Colon (tissue), 2 donors: ENCODE data around the gene ENTHD1.
"Not testable (repeated sequence)": the region's sequence is repeated elsewhere in the genome, so short reads cannot be mapped to it uniquely, and the experiment has no call there.

Experiments
- FAIRE-seq: peaks from 2 replicates; lab custom pipeline; 2012; peaks lifted over from hg19 to GRCh38; lab: Jason Lieb, UNC
- donor health status: control.
- donor health status: control.

The ENTHD1 gene

DNA sequence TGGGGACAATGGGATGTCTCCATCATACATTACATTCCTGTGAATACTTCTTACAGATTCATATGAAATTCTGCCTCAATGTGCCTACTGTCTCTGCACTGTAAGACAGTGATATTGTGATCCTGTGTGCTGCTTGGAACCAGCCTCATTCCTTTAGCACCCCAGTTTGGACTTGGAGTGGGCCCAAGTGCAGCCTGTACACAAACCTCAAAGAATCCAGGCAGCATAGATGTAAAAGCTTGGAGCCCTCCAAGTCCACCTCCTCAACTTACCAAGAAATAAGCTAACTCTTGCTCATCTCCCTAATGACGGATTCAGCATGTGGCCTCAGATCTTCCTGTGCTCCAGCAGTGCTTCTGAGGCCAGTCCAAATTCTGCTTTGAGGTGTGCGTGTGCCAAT lies 31.7 kb upstream of the ENTHD1 start:
- FAIRE-seq = no peak

DNA sequence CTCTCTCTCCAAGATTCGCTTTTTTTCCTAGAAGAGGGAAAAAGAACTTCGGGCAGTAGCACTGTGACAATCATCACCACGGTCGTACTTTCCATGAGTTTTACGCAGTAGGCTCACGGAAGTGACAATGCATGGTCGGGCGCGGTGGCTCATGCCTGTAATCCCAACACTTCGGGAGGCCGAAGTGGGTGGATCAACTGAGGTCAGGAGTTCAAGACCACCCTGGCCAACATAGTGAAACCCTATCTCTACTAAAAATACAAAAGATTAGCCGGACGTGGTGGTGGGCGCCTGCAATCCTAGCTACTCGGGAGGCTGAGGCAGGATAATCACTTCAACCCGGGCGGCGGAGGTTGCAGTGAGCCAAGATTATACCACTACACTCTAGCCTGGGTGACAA lies 30.7 kb upstream of the ENTHD1 start:
- FAIRE-seq = no peak

DNA sequence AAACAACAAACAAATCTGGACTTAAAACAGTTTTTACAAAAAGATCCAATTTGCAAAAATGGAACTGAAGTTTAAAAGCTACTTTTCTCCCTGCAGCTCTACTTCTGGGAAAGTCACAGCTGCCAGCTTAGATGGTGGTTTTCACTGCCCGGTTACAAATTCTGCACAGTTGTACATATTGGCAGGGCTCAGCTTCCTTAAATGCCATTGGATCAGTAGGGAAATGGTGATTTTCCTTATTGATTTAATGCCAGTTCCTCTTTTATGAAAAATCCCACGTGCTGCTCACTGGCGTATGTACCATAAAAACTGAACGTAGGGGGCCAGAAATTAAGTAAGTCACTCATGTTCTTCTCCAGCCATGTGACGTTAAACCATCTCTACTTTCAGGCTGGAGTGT lies 30.1 kb upstream of the ENTHD1 start:
- no peak for FAIRE-seq

- no peak for FAIRE-seq
Observed at GRCh38 chr22:39920134-39920743, 26.7 kb upstream of the ENTHD1 start.

DNA sequence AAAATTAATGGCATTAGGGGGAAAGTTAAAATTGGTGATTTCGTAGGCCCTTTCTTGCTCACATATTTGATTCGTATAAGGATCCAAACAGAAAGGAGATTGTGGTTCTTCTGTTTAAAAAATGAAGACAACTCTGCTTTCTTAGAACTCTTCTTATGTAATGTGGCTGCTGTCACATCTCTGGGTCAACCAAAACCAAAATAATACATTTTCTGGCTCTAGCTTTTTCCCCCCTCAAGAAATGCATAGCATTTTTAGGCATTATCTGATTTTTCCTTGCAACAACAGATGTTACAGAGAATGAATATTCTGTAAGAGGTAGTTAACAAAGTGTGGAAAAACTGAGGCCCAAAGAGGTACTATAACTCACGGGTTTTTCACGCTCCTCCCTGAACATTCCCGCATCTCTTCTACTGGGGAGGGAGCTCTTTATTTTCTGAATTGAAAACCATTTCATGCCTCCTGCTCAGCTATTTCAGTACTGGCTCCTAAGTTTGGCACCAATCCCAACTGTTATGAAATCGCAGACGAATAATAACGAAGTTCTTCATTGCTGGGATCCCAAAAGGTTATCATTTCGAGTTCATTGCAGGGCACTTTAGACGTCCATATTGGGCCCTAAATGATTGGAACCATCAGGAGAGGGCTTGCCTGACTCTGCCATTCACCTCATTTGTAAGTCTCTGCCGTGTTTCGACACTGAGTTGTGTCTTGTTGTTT lies 24.4 kb upstream of the ENTHD1 start:
- no peak for FAIRE-seq

- no peak for FAIRE-seq
Observed at GRCh38 chr22:39917197-39917643, 23.7 kb upstream of the ENTHD1 start.

- no peak for FAIRE-seq
Observed at GRCh38 chr22:39916496-39916895, 22.9 kb upstream of the ENTHD1 start.

- no peak for FAIRE-seq
Observed at GRCh38 chr22:39915295-39915726, 21.8 kb upstream of the ENTHD1 start.

GRCh38 chr22:39914584-39914983 lies 21.0 kb upstream of the ENTHD1 start:
- no peak for FAIRE-seq

- no peak for FAIRE-seq
Observed at GRCh38 chr22:39913886-39914285, 20.3 kb upstream of the ENTHD1 start.

GRCh38 chr22:39913321-39913720 lies 19.8 kb upstream of the ENTHD1 start:
- FAIRE-seq = no peak

GRCh38 chr22:39910876-39911613 lies 17.5 kb upstream of the ENTHD1 start:
- FAIRE-seq = no peak

- FAIRE-seq = no peak
Observed at GRCh38 chr22:39908737-39909136, 15.2 kb upstream of the ENTHD1 start.

DNA sequence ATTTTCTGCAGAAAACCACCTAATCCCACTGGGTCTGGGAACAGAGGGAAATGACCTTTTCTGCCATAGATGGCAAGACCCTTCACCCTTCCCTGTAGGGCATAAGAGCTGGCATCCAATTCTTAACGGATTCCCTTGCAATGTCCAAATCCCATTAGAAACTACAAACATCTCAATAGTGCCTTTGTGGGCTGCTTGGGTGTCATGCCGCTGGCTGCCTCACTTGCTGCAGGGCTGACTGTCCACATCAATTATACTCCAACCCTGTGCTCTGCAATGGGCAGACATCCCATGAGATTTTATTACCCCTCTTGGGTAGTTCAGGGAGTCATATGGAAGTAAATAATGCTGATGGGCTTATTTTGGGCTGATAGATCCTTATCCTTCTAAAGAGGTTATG lies 14.6 kb upstream of the ENTHD1 start:
- no peak for FAIRE-seq

- FAIRE-seq = no peak
Observed at GRCh38 chr22:39907605-39908097, 14.1 kb upstream of the ENTHD1 start.

DNA sequence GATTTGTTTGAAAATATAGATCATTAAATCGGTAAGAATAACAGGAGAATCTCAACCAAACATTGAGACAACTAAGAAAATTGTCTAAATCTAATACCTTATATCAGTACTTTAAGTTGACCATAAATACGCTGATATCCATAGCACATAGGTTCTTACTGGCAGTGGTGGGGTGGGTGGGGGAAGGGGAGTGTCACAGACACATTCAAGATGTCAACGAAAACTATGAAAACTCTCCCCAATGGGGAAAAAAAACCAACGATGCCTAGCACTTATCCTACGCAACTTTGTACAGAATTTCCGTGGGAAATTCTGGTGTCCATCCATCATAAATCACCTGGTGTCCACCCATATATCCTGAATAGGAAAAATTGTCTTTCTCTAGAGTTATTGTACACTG lies 13.5 kb upstream of the ENTHD1 start:
- FAIRE-seq = no peak

DNA sequence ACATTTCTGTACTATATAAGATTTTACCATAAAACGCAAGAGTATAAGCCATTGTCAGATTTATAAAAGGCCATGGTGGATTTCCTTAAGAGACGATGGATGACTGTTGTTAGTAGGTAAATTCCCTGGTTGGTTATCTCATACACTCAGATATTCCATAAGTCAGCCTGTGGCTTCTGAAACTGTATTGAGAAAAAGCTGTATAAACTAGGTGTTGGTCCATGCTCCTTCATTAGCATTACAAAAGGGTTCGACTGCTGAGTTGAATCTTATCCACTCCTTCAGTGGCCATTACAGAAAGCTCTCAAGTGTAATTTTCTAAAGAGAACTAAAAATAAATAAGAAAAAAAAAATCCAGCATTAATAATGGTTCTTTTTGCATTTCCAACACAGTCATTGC lies 12.6 kb upstream of the ENTHD1 start:
- FAIRE-seq = no peak

- no peak for FAIRE-seq
Observed at GRCh38 chr22:39905687-39906086, 12.1 kb upstream of the ENTHD1 start.

GRCh38 chr22:39904862-39905261 lies 11.3 kb upstream of the ENTHD1 start:
- FAIRE-seq = no peak

- FAIRE-seq = not testable (repeated sequence)
Observed at GRCh38 chr22:39904024-39904423, 10.5 kb upstream of the ENTHD1 start.

GRCh38 chr22:39901565-39902146 lies 8.1 kb upstream of the ENTHD1 start:
- no peak for FAIRE-seq

- no peak for FAIRE-seq
Observed at GRCh38 chr22:39900306-39901227, 7.0 kb upstream of the ENTHD1 start, which contains the start of gene GRAP2. Gene GRAP2, plus strand, starts transcription at chr22:39901084. Its CDS starts 46,023 bp downstream, at chr22:39947107.
